GM21423 (cell line): Measurements from ENCODE around the gene PSMD4.
"Not testable (repeated sequence)": the region's sequence is repeated elsewhere in the genome, so short reads cannot be mapped to it uniquely, and the experiment has no call there.

ENCODE experiments used
- ATAC-seq: cut with Tn5 transposase; IDR thresholded peaks from one replicate; pipeline ENCODE4 v1.9.1; 2021; ENCODE audit warnings: mild to moderate bottlenecking, moderate library complexity; ENCODE audit not compliant: unreplicated experiment

PSMD4 gene

DNA sequence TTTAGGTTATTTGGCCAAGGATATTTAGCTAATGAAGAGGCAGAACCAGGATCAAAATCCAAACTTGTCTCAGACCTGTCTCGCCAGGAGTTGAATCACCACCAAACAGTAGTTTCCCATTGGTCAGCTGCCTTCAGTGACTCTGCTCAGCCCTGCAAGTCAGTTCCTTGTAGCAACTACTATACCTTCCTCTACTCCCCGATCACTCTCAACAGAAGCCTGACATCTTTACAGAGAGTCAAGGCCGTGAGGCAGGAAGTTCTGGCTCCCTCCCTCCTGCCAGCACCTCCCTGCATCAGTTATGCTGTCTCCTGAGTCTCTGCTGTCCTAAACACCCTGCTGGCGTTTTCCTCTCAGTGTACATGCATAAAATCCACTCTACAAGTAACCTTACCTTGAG lies 13.2 kb downstream of the PSMD4 start:
- ATAC-seq = no peak

DNA sequence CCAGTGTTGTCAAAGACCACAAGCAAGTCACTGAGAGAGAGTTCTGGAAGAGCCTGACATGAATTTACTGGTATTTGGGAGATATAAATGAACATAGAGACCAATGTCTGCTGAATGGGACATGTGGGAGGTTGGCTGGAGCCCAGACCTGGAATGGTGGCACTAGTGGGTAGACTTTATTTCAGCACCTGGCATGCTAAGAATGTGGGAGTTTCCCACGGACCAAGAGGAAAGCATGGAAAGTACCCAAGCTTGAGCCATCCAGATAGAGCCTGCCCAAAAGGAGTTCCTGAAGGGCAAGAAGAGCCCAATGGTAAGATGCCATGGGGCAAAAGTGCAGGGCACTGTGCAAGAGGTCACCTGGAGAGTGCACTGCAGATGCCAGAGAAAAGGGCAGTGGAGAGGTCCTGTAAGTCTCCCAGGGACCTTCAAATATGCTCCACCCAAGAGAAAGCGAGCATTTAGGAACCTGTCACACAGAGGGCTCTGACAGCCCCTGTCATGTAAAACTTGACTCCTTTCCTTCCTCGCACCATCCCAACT lies 19.5 kb downstream of the PSMD4 start:
- ATAC-seq = no peak

DNA sequence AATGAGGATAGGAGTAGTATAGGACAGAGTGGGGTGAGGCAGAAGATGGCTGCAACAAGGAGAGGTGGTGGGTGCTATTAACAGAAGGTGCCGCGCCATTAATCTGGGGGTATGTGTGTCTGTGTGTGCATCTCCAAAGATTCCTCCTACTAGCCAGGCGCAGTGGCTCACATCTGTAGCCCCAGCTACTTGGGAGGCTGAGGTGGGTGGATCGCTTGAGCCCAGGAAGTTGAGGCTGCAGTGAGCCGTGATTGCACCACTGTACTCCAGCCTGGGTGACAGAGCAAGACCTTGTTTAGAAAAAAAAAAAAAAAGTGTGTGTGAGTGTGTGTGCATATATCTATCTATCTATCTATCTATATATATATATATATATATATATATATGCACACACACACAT lies 20.8 kb downstream of the PSMD4 start:
- ATAC-seq = not testable (repeated sequence)

DNA sequence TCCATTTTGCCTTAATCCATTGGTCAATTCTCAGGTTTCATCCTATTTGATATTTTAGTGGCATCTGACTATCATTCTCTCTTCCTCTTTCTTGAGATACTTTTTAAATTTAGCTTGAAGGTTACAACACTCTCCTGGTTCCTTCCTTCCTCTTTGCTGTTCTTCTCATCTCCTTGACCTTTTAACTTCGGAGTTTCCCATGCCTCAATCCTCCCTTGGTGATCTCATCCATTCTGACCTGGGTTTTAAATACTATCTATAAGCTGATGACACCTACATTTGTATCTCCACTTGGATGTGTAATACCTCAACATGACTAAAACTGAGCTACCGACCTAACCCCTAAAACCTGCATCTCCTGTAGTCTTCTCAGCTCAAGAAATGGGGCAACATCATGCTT lies 22.7 kb downstream of the PSMD4 start:
- no peak for ATAC-seq

DNA sequence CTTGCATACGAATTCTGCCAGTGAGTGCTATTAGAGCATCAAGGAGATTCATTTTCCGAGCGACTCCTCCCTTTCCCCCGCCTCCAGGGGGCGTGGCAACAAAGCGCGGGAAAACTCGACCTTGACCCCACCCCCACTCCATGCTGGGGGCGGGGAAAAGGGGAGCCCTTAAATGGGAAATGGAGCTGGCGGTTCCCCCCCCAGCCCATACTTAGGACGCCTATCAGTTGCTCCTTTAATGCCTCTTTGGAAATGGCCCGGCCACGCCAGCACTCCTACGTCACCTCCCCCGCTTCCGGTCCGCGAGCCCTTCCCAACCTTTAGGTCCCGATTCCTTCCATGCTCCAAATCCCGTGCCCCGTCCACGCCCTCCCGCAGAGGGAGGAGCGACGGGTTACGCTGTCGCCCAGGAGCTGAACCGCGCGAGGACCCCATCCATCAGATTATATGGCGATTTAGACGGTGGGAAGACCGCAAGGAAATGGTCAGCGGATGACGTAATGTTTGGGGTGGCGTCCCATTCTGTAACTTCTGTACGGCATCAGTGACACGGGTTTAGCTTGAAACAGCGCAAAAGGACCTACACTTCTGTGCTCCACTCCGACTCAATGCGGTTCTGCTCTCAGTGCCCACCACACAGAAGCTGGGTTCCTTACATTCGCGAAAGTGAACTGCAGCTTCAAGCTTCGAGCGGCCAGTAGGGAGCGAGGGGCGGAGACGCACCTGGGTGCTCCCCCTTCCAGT lies 26.9 kb downstream of the PSMD4 start:
- peak; percentile 34 for ATAC-seq

DNA sequence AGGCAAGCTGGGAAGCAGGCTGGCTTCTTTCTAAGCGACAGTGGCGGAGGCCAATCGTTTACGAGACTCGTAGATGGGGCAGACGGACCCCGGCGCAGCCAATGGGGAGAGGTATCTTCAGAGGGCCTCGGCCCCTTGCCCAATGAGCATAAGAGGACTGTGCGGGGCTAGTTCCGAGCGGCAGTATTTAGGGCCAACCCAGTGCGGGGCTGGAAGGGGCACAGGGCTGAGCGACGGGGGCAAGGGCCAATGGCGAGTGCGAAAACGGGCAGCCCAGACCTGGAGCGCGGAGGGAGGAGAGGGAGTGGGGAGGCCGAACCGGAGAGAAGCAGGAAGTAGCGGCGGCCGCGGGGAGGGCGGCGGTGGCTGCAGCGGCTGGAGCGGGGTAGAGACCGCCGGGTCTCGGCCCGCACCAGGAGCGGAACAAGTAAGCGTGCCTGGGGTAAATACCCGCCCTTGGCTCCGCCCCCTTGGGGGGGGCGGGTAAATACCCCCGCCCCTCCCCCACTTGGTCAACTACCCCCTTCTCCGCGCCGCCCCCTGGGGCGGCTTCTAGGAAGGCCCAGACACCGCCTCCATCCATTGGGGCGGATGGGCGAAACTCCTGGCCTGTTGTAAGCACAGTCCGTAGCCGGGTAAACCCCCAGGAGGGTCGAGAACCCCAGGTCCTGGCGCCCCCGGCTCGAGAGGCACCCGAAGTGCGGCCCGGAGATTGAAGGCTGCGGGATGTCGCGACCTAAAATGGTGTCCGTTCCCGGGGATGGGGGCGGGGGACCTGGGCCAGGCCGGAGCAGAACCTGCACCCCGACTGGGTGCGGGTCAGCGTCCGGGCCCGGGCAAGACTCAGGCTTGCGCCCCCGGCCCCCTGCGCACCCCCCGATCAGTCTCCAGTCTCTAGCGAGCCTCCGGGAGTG lies 27.7 kb downstream of the PSMD4 start, which contains the start of gene ZNF687:
TSS of gene ZNF687 (plus strand) at position 331 of the 914 bp plus-strand sequence. CDS start 3,993 bp downstream, outside the sequence.
- ATAC-seq = peak; percentile 81

DNA sequence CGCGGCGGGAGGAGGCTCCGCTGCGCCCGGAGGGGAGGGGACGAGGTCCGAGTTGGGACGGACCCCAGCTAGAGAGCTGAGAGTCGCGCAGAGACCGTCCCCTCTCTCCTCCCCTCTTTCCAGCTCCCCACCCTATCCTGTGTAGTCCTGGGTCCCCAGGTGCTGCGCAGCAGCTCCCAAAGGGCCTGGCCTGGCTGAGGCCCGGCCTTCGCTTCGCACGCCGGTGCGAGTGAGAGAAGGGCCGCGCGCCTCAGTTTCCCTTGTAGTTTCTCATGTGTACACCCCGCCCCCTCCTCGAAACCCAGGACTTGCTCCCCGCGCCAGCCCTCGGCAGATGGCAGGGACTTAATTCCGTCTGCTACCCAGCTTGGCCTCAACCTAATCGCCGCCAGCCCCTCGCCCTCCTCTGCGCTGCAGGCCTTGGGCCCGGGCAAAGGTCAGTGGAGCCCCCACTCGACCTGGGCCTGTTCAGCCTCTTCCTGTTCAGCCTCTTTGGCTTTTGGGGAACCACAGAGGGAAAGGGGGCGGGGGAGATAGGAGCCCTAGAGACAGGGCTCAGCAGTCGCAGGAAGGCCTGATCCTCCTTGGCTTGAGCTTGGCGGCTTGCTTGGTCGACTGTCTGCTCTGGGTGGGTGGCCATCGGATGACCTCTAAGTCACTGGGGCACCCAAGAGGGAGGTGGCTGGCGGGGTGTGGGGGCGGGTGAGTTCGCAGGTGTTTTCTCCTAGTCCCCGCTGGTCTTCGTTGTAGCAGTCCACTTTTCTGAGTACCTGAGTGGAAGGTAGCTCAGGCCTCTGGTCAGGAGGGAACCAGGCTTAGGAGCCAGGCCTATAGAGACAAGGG lies 28.6 kb downstream of the PSMD4 start:
- no peak for ATAC-seq

DNA sequence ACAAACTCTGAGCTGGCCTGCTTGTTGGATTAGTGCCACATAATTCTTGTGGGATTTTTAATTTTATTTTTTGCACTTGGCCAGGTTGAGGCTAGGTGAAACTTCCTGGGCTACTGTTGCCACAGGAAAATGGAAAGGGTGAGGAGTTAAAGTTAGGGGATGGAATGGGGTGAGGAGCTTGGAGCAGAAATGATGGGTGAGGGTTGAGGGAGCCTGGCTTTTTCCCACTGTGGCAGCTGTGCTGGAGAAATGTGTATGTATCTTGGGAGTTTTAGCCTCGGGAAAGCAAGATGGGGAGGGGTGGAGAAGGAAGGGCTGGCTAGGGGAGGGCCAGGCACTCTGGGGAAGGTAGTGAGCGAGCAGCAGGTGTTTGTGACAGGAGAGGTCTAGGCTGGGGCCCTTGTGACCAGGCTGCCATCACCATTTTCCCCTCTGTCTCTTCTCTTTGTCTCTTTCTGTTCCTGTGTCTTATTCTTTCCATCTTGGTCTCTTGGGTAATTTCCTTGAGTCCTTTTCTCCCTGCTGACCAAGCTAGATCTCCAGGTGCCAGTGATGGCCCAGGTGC lies 29.6 kb downstream of the PSMD4 start:
- no peak for ATAC-seq

DNA sequence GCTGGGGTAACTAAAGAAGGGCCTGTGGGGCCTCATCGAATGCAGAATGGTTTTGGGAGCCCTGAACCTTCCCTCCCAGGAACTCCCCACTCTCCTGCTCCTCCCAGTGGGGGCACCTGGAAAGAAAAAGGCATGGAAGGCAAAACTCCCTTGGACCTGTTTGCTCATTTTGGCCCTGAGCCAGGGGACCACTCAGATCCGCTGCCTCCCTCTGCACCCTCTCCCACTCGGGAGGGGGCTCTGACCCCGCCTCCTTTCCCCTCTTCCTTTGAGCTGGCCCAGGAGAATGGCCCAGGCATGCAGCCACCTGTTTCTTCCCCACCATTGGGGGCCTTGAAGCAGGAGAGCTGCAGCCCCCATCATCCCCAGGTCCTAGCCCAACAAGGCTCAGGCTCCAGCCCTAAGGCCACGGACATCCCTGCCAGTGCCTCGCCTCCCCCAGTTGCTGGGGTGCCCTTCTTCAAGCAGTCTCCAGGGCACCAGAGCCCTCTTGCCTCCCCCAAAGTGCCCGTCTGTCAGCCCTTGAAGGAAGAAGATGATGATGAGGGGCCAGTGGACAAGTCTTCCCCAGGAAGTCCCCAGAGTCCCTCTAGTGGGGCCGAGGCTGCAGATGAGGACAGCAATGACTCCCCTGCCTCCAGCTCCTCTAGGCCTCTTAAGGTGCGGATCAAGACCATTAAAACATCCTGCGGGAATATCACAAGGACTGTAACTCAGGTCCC lies 32.2 kb downstream of the PSMD4 start:
- no peak for ATAC-seq

DNA sequence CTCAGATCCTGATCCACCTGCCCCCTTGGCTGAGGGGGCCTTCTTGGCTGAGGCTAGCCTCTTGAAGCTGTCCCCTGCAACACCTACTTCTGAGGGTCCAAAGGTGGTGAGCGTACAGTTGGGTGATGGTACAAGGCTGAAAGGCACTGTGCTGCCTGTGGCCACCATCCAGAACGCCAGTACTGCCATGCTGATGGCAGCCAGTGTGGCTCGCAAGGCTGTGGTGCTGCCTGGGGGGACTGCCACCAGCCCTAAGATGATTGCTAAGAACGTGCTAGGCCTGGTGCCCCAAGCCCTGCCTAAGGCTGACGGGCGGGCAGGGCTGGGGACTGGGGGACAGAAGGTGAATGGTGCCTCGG lies 32.8 kb downstream of the PSMD4 start:
- ATAC-seq = no peak

DNA sequence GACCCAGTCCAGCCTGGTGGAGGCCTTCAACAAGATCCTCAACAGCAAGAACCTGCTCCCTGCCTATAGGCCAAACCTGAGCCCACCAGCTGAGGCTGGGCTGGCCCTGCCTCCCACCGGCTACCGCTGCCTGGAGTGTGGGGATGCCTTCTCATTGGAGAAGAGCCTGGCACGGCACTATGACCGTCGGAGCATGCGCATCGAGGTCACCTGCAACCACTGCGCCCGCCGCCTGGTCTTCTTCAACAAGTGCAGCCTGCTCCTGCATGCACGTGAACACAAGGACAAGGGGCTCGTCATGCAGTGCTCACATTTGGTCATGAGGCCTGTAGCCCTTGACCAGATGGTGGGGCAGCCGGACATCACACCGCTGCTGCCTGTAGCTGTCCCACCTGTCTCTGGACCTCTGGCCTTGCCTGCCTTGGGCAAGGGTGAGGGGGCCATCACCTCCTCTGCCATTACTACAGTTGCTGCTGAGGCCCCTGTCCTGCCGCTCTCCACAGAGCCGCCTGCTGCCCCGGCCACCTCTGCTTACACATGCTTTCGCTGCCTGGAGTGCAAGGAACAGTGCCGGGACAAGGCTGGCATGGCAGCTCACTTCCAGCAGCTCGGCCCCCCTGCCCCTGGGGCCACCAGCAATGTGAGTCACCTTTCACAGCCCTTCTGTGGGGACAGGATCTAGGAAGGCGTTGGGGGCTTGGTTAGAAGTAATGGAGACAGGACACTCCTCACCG lies 33.4 kb downstream of the PSMD4 start:
- ATAC-seq = no peak

DNA sequence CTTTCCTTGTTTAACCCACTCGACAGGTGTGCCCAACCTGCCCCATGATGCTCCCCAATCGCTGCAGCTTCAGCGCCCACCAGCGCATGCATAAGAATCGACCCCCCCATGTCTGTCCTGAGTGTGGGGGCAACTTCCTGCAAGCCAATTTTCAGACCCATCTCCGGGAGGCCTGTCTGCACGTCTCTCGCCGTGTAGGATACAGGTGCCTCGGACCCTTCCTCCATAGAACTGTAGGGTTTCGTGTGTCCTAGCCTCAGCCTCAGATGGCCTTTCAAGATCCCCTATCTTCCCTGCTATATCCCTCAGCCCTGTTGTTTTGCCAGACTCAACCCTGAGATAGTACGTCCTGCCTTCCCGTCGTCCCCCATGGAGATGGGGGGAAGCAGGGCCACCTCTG lies 34.0 kb downstream of the PSMD4 start:
- no peak for ATAC-seq

DNA sequence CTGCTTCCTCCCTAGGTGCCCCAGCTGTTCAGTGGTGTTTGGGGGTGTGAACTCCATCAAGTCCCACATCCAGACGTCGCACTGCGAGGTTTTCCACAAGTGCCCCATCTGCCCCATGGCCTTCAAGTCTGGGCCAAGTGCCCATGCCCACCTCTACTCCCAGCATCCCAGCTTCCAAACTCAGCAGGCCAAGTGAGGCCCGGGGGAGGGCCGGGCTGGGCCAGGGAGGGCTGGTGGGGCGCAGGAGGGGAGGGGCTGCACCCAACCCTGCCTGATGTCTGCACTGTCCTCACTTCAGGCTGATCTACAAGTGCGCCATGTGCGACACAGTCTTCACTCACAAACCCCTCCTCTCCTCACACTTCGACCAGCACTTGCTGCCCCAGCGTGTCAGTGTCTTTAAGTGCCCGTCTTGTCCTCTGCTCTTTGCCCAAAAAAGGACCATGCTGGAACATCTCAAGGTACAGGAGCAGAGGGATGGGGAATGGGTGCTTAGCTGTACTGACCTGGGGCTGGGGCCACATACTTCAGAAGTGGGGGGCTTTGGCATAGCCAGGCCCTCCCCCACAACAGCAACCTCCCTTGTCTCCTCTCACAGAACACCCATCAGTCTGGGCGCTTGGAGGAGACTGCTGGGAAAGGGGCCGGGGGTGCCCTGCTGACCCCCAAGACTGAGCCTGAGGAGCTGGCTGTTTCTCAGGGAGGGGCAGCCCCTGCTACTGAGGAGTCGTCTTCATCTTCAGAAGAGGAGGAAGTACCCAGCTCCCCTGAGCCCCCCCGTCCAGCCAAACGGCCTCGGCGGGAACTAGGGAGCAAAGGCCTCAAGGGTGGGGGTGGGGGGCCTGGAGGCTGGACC lies 34.8 kb downstream of the PSMD4 start:
- ATAC-seq = no peak

DNA sequence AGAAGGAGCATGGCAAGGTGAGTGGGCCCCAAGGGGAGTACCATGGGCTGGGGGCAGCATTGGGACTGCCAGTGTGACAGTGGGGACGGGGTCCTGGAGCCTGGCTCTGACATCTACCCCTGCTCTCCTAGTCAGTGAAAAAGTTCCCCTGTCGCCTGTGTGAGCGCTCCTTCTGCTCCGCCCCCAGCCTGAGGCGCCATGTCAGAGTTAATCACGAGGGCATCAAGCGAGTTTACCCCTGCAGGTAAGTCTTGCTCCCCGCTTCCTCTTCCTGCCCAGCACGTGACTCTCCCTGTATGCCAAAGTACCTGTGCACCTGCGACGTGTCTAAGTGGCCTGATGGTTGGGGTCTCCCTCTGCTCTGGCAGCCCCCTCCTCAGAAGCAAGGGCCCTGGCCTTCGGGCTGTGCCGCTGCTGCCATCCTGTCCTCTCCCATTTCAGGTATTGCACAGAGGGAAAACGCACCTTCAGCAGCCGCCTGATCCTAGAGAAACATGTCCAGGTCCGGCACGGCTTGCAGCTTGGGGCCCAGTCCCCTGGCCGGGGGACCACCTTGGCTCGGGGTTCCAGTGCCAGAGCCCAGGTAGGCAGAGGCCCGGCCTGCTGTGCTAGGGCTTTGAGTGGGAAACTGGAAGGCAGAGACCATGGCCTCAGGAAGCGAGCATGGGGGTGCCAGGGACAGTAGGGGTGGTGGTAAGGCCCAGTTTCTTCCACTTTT lies 35.6 kb downstream of the PSMD4 start:
- ATAC-seq = no peak

DNA sequence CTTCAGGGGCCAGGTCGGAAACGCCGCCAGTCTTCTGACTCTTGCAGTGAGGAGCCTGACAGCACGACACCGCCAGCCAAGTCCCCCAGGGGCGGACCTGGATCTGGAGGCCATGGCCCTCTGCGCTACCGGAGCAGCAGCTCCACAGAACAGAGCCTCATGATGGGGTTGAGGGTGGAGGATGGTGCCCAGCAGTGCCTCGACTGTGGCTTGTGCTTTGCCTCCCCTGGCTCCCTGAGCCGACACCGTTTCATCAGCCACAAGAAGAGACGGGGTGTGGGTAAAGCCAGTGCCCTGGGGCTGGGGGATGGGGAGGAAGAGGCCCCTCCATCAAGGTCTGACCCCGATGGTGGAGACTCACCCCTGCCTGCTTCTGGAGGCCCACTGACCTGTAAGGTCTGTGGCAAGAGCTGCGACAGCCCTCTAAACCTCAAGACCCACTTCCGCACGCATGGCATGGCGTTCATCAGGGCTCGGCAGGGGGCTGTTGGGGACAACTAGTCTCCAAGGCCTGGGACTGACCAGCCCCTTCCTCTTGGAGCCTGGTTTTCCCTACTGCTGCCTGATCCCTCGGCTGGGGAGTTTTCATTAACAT lies 36.3 kb downstream of the PSMD4 start:
- ATAC-seq = no peak

DNA sequence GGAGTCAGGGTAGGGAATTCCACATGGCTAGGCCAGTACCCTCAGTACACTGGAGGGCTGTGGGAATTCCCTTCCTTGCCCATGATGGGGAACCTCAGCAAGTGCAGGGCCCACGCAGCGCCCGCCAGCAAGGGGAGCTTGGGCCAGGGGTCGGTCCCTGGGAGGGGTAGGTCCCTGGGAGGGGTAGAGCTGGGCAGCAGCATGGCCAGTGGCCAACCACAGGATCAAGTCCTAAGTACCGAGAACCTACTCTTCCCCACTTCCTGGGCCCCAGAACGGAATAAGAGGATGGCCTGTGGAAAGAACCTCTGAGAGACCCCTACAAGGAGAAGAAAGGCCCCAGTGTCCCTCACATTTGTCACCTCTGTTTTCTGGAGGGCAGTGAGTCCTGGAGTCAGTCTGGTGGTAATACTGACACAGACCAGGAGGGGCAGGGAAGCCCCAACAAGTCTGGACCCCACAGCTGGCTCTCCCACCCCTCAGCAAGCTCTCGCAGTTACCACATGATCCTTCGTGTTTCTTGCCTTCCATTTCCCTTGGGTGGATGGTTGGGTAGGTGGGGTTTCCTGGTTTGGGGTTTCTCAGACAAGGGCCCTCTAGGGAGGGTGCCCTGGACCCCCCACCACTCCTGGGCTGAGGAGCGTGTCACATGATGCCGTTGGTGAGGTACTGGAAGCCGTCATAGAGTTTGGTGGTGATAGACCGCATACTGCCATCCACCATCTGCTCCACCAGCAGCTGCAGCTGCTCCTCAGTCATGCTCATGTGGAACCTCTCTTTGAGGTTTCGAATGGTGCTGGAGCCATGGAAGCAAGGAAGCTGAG lies 37.9 kb downstream of the PSMD4 start:
- no peak for ATAC-seq
